HG03135 (cell line): ENCODE results near the gene SH3BGRL2.

Experiments
- ATAC-seq: cut with Tn5 transposase; IDR thresholded peaks from one replicate; pipeline ENCODE4 v1.9.1; 2021; ENCODE audit warnings: mild to moderate bottlenecking, moderate library complexity; ENCODE audit not compliant: unreplicated experiment

Gene SH3BGRL2

GRCh38 chr6:79694623-79695343 lies 63.7 kb downstream of the SH3BGRL2 start:
- no peak for ATAC-seq

GRCh38 chr6:79697430-79697829 lies 66.3 kb downstream of the SH3BGRL2 start:
- ATAC-seq = no peak

- no peak for ATAC-seq
These were observed 68.5 kb downstream of the SH3BGRL2 start for GRCh38 chr6:79699606-79700005.

DNA sequence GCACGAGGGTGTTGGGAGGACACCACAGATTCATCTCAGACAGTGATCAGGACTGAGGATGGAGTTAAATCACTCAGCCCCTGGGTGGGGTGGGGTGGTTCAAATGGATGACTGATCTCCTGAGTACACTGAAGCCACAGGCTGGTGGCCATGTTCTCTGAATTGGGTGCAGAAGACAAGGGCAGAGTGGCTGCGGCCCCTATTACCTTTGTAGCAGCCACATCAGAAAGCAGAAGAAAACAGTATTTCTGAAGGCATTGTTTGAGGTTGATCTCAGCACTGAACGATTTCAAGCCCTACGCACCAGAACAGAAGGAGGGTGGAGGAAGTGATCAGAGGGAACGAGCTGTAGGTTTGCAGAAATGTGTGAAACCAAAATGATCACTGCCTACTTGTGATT lies 71.6 kb downstream of the SH3BGRL2 start:
- ATAC-seq = no peak

- no peak for ATAC-seq
These were observed 73.1 kb downstream of the SH3BGRL2 start for GRCh38 chr6:79704200-79704599.

- no peak for ATAC-seq
These were observed 74.4 kb downstream of the SH3BGRL2 start for GRCh38 chr6:79705456-79705995.

DNA sequence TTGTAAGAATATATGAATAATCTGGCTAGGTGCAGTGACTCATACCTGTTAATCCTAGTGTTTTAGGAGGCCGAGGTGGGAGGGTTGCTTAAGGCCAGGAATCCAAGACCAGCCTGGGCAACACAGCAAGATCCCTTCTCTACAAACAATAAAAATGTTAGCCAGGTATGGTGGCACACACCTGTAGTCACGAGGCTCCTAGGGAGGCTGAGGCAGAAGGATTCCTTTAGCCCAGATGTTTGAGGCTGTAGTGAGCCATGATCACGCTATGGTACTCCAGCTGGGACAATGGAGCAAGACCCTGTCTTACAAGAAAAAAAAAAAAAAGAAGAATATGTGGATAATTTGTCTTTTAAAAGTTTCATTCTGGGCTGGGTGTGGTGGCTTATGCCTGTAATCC lies 75.4 kb downstream of the SH3BGRL2 start:
- ATAC-seq = no peak

- ATAC-seq = no peak
These were observed 76.5 kb downstream of the SH3BGRL2 start for GRCh38 chr6:79707621-79708020.

- ATAC-seq = no peak
These were observed 77.1 kb downstream of the SH3BGRL2 start for GRCh38 chr6:79708095-79708791.

DNA sequence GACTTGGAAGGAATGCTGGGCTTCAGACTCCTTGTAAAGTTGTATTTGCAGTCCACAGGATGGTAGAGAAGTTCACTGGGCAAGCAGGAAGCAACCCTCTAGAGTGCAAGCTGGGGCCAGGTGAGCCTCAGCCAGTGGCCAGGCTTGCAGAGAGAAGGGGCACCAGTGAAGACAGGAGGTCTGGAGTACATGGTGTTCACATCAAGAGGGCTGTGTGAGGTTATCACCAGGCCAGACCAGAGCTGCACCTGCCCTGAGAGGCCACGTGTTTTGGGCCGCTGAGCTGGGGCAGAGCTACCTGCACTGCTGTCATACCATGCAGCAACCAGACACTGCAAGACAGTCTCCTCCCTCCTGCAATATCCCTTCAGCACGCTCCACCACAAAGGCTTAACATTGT lies 79.0 kb downstream of the SH3BGRL2 start:
- no peak for ATAC-seq

DNA sequence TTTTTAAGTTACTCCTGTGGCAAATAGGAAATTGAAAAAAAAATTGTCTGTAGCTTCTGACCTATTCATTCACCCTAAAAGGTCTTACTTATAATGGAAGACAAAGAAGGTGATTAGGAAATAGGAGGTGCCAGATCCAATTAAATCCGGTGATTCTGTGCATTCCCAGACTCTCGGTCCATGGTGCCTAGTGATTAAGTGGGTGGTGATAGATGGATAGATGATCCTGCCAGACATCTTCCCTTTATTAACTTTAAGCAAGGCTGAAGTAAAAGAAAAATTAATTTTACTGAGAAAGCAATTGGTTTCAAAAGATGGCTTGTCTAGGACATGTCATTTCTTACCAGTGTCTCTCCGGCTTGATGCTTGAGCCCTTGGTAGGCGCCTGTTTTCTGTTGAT lies 80.0 kb downstream of the SH3BGRL2 start:
- ATAC-seq = no peak

DNA sequence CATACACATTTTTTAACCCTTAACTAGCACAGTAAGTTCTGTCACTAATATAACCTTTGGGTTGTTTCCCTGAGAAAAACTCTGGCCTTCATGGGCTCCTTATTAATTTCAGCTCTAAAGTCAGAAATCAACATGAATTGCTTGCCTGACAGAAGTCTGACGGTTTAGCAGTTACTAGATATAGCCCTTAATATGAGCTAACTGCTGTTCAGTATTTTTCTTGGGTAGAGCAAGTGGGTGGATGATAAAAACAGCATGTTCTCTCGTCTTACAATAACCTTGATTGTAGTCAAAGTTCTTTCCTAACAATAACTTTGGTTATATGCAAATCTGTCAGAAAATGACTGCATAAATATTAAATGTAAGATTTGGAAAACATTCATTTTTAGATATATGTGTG lies 81.0 kb downstream of the SH3BGRL2 start:
- ATAC-seq = no peak

DNA sequence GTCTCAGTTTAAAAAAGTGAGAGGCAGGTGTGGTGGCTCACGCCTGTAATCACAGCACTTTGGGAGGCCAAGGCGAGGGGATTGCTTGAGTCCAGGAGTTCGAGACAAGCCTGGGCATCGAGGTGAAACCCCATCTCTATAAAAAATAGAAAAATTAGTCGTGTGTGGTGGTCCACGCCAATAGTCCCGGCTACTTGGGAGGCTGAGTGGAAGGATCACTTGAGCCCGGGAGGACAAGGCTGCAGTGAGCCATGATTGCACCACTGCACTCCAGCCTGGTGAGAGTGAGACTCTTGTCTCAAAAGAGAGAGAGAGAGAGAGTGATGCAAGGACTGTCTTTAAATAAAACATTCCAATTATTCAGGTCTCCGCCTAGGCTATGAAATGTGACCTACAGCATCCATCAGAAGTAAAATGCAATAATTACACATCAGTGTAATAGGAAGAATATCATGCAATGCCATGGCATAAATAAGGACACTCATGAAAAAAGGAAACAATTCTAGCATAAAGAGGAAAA lies 81.5 kb downstream of the SH3BGRL2 start:
- no peak for ATAC-seq

DNA sequence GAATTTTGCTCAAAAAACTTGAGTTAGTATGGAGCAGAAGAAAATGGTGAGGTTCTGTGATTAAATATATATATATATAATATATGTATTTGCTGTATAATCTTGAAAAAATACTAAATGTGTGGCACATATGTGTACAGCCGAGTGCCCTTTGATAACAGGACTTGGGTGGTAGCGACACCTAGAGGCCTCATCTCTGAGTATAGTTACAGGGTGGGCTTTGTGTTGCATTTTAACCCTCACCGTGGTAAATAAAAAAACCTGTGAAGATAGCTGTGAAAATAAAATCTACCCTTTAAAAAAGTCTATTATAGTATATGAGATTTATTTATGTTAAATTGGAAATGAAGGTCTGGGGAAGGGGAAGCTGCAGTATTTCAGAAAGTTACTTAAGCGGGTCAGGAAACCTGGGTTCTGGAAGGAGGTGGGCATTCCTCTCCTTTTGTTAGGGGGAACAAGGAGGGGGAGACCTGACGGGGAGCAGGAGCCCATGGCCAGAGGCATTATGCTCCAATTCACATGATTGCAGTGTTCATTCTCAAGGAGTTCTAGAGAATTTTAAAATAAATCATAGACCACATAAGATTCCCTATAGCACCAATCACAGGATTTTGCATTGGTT lies 82.7 kb downstream of the SH3BGRL2 start:
- ATAC-seq = no peak

GRCh38 chr6:79717989-79718388 lies 86.9 kb downstream of the SH3BGRL2 start:
- ATAC-seq = no peak

DNA sequence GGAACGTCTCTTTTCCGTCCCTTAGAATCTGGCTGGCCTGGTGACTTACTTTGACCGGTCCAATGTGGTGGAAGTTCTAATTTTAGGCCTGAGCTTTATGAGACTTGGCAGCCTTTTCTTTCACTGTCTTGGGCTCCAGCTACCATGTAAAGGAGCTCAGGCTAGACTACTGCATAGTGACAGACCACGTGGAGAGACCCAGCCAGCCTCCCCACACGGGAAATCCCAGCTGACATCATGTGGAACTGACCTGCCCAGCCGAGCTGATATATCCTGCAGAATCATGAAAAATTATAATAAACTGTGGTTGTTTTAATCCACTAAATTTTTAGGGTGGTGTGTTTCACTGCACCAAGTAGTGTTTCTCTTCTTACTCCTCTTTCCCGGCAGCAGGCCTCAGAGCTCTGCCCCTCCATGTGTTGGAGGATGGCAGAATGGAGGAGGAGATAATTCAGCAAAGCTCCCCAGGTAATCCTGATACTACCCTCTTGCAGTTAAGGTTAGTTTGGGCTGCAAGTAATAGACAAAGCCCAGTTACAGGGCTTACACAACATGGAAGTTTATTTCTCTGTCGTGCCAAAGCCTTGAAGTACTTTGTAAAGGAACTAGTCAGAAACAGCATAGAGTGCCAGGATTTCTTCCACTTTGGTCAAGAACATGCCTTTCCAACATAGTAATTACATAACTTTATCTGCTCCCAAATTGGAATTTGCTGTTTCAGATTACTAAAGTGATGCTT lies 87.5 kb downstream of the SH3BGRL2 start:
- no peak for ATAC-seq

GRCh38 chr6:79719248-79719960 lies 88.3 kb downstream of the SH3BGRL2 start:
- no peak for ATAC-seq

GRCh38 chr6:79724816-79725215 lies 93.7 kb downstream of the SH3BGRL2 start:
- no peak for ATAC-seq

DNA sequence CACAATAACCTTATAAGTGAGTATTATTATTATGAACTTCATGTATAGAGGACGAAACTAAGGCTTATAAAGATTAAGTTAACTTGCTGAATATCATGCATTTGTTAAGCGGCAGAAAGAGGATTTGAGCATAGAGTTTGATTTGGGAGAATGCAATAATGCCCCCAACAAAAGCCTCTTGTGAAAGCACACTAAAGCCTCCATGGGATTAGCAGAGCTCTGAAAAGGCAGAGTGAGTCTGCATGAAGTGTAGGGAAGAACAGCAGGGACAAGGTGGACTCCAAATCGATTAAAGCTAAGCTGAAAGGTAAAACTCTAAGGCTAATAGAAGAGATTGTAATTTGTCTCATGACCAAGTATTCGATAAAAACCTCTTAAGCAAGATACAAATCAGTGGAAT lies 100.3 kb downstream of the SH3BGRL2 start:
- ATAC-seq = no peak

DNA sequence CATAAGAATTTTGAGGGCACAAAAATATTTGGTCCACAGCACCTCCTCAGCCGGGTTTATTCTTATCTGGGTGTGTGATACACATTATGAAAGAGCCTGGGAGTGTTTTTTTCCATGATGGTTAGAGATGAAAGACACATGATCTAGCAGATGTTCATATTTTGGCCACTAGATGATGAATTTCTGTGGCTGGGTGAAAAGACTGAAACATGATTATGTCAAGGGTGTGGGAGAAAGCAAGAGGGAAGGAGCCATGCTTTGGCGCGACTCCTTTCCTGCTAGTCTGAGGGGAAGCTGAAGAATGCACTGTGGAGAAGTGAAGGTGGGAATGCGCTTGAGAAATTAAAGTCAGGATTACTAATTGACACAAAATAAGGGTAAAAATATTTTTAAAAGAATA lies 102.3 kb downstream of the SH3BGRL2 start:
- no peak for ATAC-seq
